ENCODE measurements around the gene PCIF1. TPM values are rescaled to one million over a fixed set of nuclear protein-coding genes. Genes with fewer than 3 reads are reported as not detected.

PCIF1 gene
- polyA plus RNA-seq, 3 donors: 41.0 to 54.9 (median 50.4) TPM

GRCh38 chr20:45937765-45938164 is 3.3 kb downstream of the PCIF1 start:
- no peak for DNase-seq
- Mint-ChIP-seq H3K27ac (peak overlapping the region in 2 of 7 donors; percentile 58 to 75), H3K9me3 (peaks cover 0 to 2% (median 0%) of the 10 kb centered on the region in 7 donors), H3K4me1 (peaks cover 15% of the 10 kb centered on the region), H3K36me3 (peaks cover 40 to 65% of the 10 kb centered on the region in 2 donors), H3K27me3 (ENCODE audit: low read depth in 3 of 3) (no peaks in the 10 kb centered on the region), H3K4me3 (no peak overlapping the region)
- Histone ChIP-seq H4K20me1 (ENCODE audit: insufficient read depth, low read length) (peaks cover 36% of the 10 kb centered on the region), H3K27me3 (ENCODE audit: control insufficient read depth in 2 of 2, insufficient read depth in 2 of 2, low read length in 2 of 2) (no peaks in the 10 kb centered on the region), H3K4me2 (replicated peaks; ENCODE audit: extremely low read depth, low read length, poor library complexity, severe bottlenecking) (no peak overlapping the region), H3K36me3 (replicated peaks in 1 of 2; ENCODE audit: control insufficient read depth in 1 of 2, insufficient read depth in 2 of 2, low read length in 2 of 2) (peaks cover 53 to 57% of the 10 kb centered on the region in 2 donors), H3K9me3 (replicated peaks in 1 of 2; ENCODE audit: control insufficient read depth in 1 of 2, insufficient read depth in 1 of 2, low read length in 2 of 2) (no peaks in the 10 kb centered on the region), H2AFZ (ENCODE audit: insufficient read depth, low read depth, low read length, poor library complexity, severe bottlenecking) (no peak overlapping the region), H3K4me3 (replicated peaks in 1 of 3; ENCODE audit: low read depth in 2 of 3, low read length in 3 of 3) (no peak overlapping the region), H3K4me1 (ENCODE audit: control insufficient read depth in 1 of 2, insufficient read depth in 2 of 2, low read length in 2 of 2) (peaks cover 16 to 21% of the 10 kb centered on the region in 2 donors), H3K79me2 (ENCODE audit: insufficient read depth, low read length) (peaks cover 54% of the 10 kb centered on the region), H3K9ac (ENCODE audit: insufficient read depth, low read length, poor library complexity, severe bottlenecking) (no peak overlapping the region), H3K27ac (ENCODE audit: low read depth in 1 of 2, low read length in 2 of 2) (no peak overlapping the region)
- intact Hi-C loops (cut with micrococcal nuclease): loop anchor here (10.0 kb wide), 2 partner anchors 123 to 133 kb away; partner anchors contain the start of gene UBE2C (in 1 of the 2)
- no peak for TF ChIP-seq CTCF (IDR thresholded peaks at IDR 0.05)
- no CpG with 5 or more reads among the region's 2 CpGs for WGBS (ENCODE audit: insufficient coverage)

- Mint-ChIP-seq H3K9me3 (peaks cover 0 to 2% (median 0%) of the 10 kb centered on the region in 7 donors), H3K36me3 (peaks cover 52 to 74% of the 10 kb centered on the region in 2 donors), H3K4me1 (peaks cover 15% of the 10 kb centered on the region), H3K27me3 (ENCODE audit: low read depth in 3 of 3) (no peaks in the 10 kb centered on the region), H3K27ac (peak overlapping the region in 3 of 7 donors; percentile 49 to 79 (median 76)), H3K4me3 (no peak overlapping the region)
- TF ChIP-seq CTCF (IDR thresholded peaks at IDR 0.05): no peak
- Histone ChIP-seq H4K20me1 (ENCODE audit: insufficient read depth, low read length) (peaks cover 26% of the 10 kb centered on the region), H3K79me2 (ENCODE audit: insufficient read depth, low read length) (peaks cover 43% of the 10 kb centered on the region), H3K27ac (ENCODE audit: low read depth in 1 of 2, low read length in 2 of 2) (peak overlapping the region in 1 of 2 donors; percentile 3), H3K9me3 (replicated peaks in 1 of 2; ENCODE audit: control insufficient read depth in 1 of 2, insufficient read depth in 1 of 2, low read length in 2 of 2) (no peaks in the 10 kb centered on the region), H3K9ac (ENCODE audit: insufficient read depth, low read length, poor library complexity, severe bottlenecking) (no peak overlapping the region), H3K4me2 (replicated peaks; ENCODE audit: extremely low read depth, low read length, poor library complexity, severe bottlenecking) (no peak overlapping the region), H3K4me1 (ENCODE audit: control insufficient read depth in 1 of 2, insufficient read depth in 2 of 2, low read length in 2 of 2) (peaks cover 15% of the 10 kb centered on the region in 2 donors), H3K4me3 (replicated peaks in 1 of 3; ENCODE audit: low read depth in 2 of 3, low read length in 3 of 3) (no peak overlapping the region), H3K27me3 (ENCODE audit: control insufficient read depth in 2 of 2, insufficient read depth in 2 of 2, low read length in 2 of 2) (no peaks in the 10 kb centered on the region), H3K36me3 (replicated peaks in 1 of 2; ENCODE audit: control insufficient read depth in 1 of 2, insufficient read depth in 2 of 2, low read length in 2 of 2) (peaks cover 64 to 68% of the 10 kb centered on the region in 2 donors), H2AFZ (ENCODE audit: insufficient read depth, low read depth, low read length, poor library complexity, severe bottlenecking) (no peak overlapping the region)
- no peak for DNase-seq
- intact Hi-C loops (cut with micrococcal nuclease): loop anchor here (10.0 kb wide), 2 partner anchors 124 to 134 kb away; partner anchors contain the start of gene UBE2C (in 1 of the 2)
- WGBS (ENCODE audit: insufficient coverage): 100% methylated on average over 6 of the region's 13 CpGs
Observed at GRCh38 chr20:45938727-45939438, 4.4 kb downstream of the PCIF1 start.

Data from CD14-positive monocyte (primary cell).